SK-N-SH (cell line): ENCODE data around the gene CFAP65. TPM values are rescaled to one million over a fixed set of nuclear protein-coding genes. Genes with fewer than 3 reads are reported as not detected.
A peak's percentile ranks its signal among the peaks of the same experiment; 100 is the strongest.

ENCODE experiments used
- CTCF ChIA-PET: fragments of 300-600, 350-600 bp; formaldehyde crosslinking; extraction: SDS; loops from one replicate; lab custom pipeline; 2021; lab: Yijun Ruan, JAX
- POLR2A ChIA-PET: fragments of 350-600 bp; sonication (Branson Sonifier 250); formaldehyde crosslinking; extraction: SDS; loops from one replicate; lab custom pipeline; 2020; ENCODE audit warnings: antibody characterized with exemption, inconsistent platforms; lab: Yijun Ruan, JAX
- DNase-seq: peaks from one replicate; pipeline ENCODE4 v3.0.0; 2012
- H2AFZ ChIP-seq: fragments of 200-600 bp; sonication (generic); 2 replicates; pipeline ENCODE4 v1.8.1; 2016; ENCODE audit warnings: antibody characterized with exemption, mild to moderate bottlenecking, low read depth
- H3F3A ChIP-seq: fragments of 200-600 bp; sonication (generic); replicated peaks from 2 replicates; pipeline ENCODE3; 2016; ENCODE audit warnings: antibody characterized with exemption, mild to moderate bottlenecking; ENCODE audit not compliant: insufficient read depth
- H3K27ac ChIP-seq, 2 experiments: fragments of 200-500 bp in 1 of 2; fragments of 200-600 bp in 1 of 2; sonication (Bioruptor generic) in 1 of 2; sonication (generic), shearing (Covaris generic) in 1 of 2; 2 replicates each; pipeline versions ENCODE4 v1.5.1 to v1.6.1; 2014 to 2016; ENCODE audit warnings: low read depth in 2 of 2, inconsistent platforms in 1 of 2, low read length in 1 of 2, mild to moderate bottlenecking in 1 of 2, mixed read lengths in 1 of 2
- H3K27me3 ChIP-seq: fragments of 200-600 bp; sonication (generic), shearing (Covaris generic); 2 replicates; pipeline ENCODE4 v1.6.1; 2016; ENCODE audit warnings: mixed run types; ENCODE audit not compliant: insufficient read depth
- H3K36me3 ChIP-seq, 2 experiments: fragments of 200-500 bp in 1 of 2; fragments of 200-600 bp in 1 of 2; sonication (Bioruptor generic) in 1 of 2; sonication (generic) in 1 of 2; replicated peaks in 1 of 2; 2 replicates each; pipeline versions ENCODE3 to v1.5.1; 2014 to 2016; ENCODE audit warnings: low read length in 1 of 2, mild to moderate bottlenecking in 1 of 2; ENCODE audit not compliant: insufficient read depth in 2 of 2, control insufficient read depth in 1 of 2
- H3K4me1 ChIP-seq, 2 experiments: fragments of 200-500 bp in 1 of 2; fragments of 200-600 bp in 1 of 2; sonication (Bioruptor generic) in 1 of 2; sonication (generic), shearing (Covaris generic) in 1 of 2; 2 replicates each; pipeline versions ENCODE4 v1.5.1 to v1.6.1; 2014 to 2016; ENCODE audit warnings: low read depth in 1 of 2, low read length in 1 of 2, mixed run types in 1 of 2; ENCODE audit not compliant: insufficient read depth in 2 of 2, control insufficient read depth in 1 of 2
- H3K4me2 ChIP-seq: fragments of 200-600 bp; sonication (generic), shearing (Covaris generic); 2 replicates; pipeline ENCODE4 v1.6.1; 2017; ENCODE audit warnings: mixed run types
- H3K4me3 ChIP-seq, 2 experiments: fragments of 200-500 bp in 1 of 2; fragments of 200-600 bp in 1 of 2; sonication (Bioruptor generic) in 1 of 2; sonication (generic), shearing (Covaris generic) in 1 of 2; 2 replicates each; pipeline versions ENCODE4 v1.5.1 to v1.8.1; 2014 to 2016; ENCODE audit warnings: low read depth in 2 of 2, inconsistent platforms in 1 of 2, low read length in 1 of 2, mild to moderate bottlenecking in 1 of 2, mixed read lengths in 1 of 2, moderate library complexity in 1 of 2
- H3K79me2 ChIP-seq: fragments of 200-600 bp; sonication (generic); 2 replicates; pipeline ENCODE4 v1.8.1; 2017; ENCODE audit warnings: mild to moderate bottlenecking; ENCODE audit not compliant: insufficient read depth
- H3K9ac ChIP-seq: fragments of 200-600 bp; sonication (generic); 2 replicates; pipeline ENCODE4 v1.6.1; 2017; ENCODE audit warnings: mixed run types
- H3K9me2 ChIP-seq: fragments of 200-600 bp; sonication (generic); 2 replicates; pipeline ENCODE4 v1.6.1; 2017; ENCODE audit warnings: mixed run types
- H3K9me3 ChIP-seq: fragments of 200-600 bp; sonication (generic); 2 replicates; pipeline ENCODE4 v1.6.1; 2017; ENCODE audit warnings: mixed run types, mild to moderate bottlenecking, moderate library complexity
- H4K20me1 ChIP-seq: fragments of 200-600 bp; sonication (generic); 2 replicates; pipeline ENCODE4 v1.6.1; 2017; ENCODE audit warnings: mild to moderate bottlenecking, mixed run types; ENCODE audit not compliant: insufficient read depth
- ELF1 ChIP-seq: IDR thresholded peaks from 2 replicates; pipeline ENCODE4 v1.4.0; 2012
- EP300 ChIP-seq, 2 experiments: IDR thresholded peaks; 2 replicates each; pipeline versions ENCODE4 v1.4.0 to v1.6.1; 2012; ENCODE audit warnings: borderline replicate concordance in 1 of 2, low read depth in 1 of 2, low read length in 1 of 2
- FOSL2 ChIP-seq: IDR thresholded peaks from 2 replicates; pipeline ENCODE4 v1.4.0; 2012; ENCODE audit warnings: low read depth, mild to moderate bottlenecking, moderate library complexity, borderline replicate concordance
- FOXJ3 ChIP-seq: sonication (generic); formaldehyde crosslinking; IDR thresholded peaks from 2 replicates; pipeline ENCODE4 v1.5.1; 2020; ENCODE audit warnings: mild to moderate bottlenecking, missing genetic modification reagents
- GABPA ChIP-seq: IDR thresholded peaks from 2 replicates; pipeline ENCODE4 v1.4.0; 2012; ENCODE audit warnings: low read depth, mild to moderate bottlenecking
- IRF3 ChIP-seq: fragments of 150-350 bp; IDR thresholded peaks from 2 replicates; pipeline ENCODE4 v1.6.1; 2016; ENCODE audit warnings: mild to moderate bottlenecking, low read depth, low read length
- JUND ChIP-seq: IDR thresholded peaks from 2 replicates; pipeline ENCODE4 v1.4.0; 2012
- NRF1 ChIP-seq: IDR thresholded peaks from 2 replicates; pipeline ENCODE4 v1.6.1; 2012; ENCODE audit warnings: low read depth, mild to moderate bottlenecking, low read length
- RAD21 ChIP-seq: IDR thresholded peaks from 2 replicates; pipeline ENCODE4 v1.6.1; 2012; ENCODE audit warnings: mild to moderate bottlenecking, low read length
- RCOR1 ChIP-seq: fragments of 150-350 bp; IDR thresholded peaks from 2 replicates; pipeline ENCODE4 v1.6.1; 2017; ENCODE audit warnings: antibody characterized with exemption, low read length
- RFX5 ChIP-seq: IDR thresholded peaks from 2 replicates; pipeline ENCODE4 v1.6.1; 2012; ENCODE audit warnings: mild to moderate bottlenecking, improper control_type of control experiment, low read length
- RXRA ChIP-seq: IDR thresholded peaks from 2 replicates; pipeline ENCODE4 v1.4.0; 2012; ENCODE audit warnings: low read depth, mild to moderate bottlenecking, borderline replicate concordance
- SIN3A ChIP-seq: IDR thresholded peaks from 2 replicates; pipeline ENCODE4 v1.6.1; 2012; ENCODE audit warnings: low read depth, mild to moderate bottlenecking, low read length, moderate library complexity, borderline replicate concordance
- SMC3 ChIP-seq: IDR thresholded peaks from 2 replicates; pipeline ENCODE4 v1.6.1; 2012; ENCODE audit warnings: low read depth, low read length, improper control_type of control experiment
- TEAD4 ChIP-seq: IDR thresholded peaks from 2 replicates; pipeline ENCODE4 v1.4.0; 2012; ENCODE audit warnings: mild to moderate bottlenecking, borderline replicate concordance; ENCODE audit not compliant: insufficient read depth
- USF1 ChIP-seq: IDR thresholded peaks from 2 replicates; pipeline ENCODE4 v1.4.0; 2012; ENCODE audit warnings: low read depth, borderline replicate concordance
- WGBS: methylation state at CpG from one replicate; pipeline ENCODE4 v1.1.6; 2017; ENCODE audit warnings: low lambda C conversion rate; 5-methylcytosine and 5-hydroxymethylcytosine counted together
- polyA plus RNA-seq, 3 experiments: library from polyadenylated mRNA; depleted of rRNA; stranded (reverse); fragments of >200 nt; gene quantifications; 2 replicates each; pipeline ENCODE4 v1.2.3, GENCODE V29; 2012
- TF ChIP-seq, protein P1 (sequence below): fragments of 150-350 bp; IDR thresholded peaks from 2 replicates; pipeline ENCODE4 v1.6.1; 2017; ENCODE audit warnings: antibody characterized with exemption, low read length, low read depth, borderline replicate concordance
- TF ChIP-seq, protein P2 (sequence below): fragments of 200-600 bp; sonication (generic); IDR thresholded peaks from 2 replicates; pipeline ENCODE4 v1.6.1; 2017; ENCODE audit warnings: antibody characterized with exemption, mild to moderate bottlenecking, moderate library complexity

Gene CFAP65
- polyA plus RNA-seq, 1 of the 3 experiments (the other 2 are of a cell fraction), result 0.95 TPM

- no peaks in the 10 kb centered on the region for H4K20me1 ChIP-seq
- no peaks in the 10 kb centered on the region for H3K9me3 ChIP-seq
- H3K27ac ChIP-seq, result no peak overlapping the region; a peak in 1 of 4 replicates
- H3K9me2 ChIP-seq, result no peaks in the 10 kb centered on the region
- no peak overlapping the region for H2AFZ ChIP-seq
- no peaks in the 10 kb centered on the region for H3K36me3 ChIP-seq
- H3K27me3 ChIP-seq, result peaks cover 18% of the 10 kb centered on the region; the same call in 1 of the 2 replicates
- no peak overlapping the region for H3K4me2 ChIP-seq
- ChIA-PET CTCF (interaction anchor here (0.6 to 10.9 kb wide), 68 partner anchors 11 to 342 kb away, joined by 3 to 238 read pairs (median 6); partner anchors contain the start of genes ANKZF1, ATG9A, CFAP65 and FEV), POLR2A (interaction anchor here (1.0 to 1.7 kb wide), 3 partner anchors 32 to 89 kb away, joined by 3 to 5 read pairs (median 4); no protein-coding TSS in a partner anchor)
- 72% methylated on average over 5 of the region's 9 CpGs for WGBS
- DNase-seq, result peak; percentile 93
- TF ChIP-seq SIN3A, result no peak
- TF ChIP-seq, protein P1, sequence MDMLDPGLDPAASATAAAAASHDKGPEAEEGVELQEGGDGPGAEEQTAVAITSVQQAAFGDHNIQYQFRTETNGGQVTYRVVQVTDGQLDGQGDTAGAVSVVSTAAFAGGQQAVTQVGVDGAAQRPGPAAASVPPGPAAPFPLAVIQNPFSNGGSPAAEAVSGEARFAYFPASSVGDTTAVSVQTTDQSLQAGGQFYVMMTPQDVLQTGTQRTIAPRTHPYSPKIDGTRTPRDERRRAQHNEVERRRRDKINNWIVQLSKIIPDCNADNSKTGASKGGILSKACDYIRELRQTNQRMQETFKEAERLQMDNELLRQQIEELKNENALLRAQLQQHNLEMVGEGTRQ, result no peak
- TF ChIP-seq, protein P2, sequence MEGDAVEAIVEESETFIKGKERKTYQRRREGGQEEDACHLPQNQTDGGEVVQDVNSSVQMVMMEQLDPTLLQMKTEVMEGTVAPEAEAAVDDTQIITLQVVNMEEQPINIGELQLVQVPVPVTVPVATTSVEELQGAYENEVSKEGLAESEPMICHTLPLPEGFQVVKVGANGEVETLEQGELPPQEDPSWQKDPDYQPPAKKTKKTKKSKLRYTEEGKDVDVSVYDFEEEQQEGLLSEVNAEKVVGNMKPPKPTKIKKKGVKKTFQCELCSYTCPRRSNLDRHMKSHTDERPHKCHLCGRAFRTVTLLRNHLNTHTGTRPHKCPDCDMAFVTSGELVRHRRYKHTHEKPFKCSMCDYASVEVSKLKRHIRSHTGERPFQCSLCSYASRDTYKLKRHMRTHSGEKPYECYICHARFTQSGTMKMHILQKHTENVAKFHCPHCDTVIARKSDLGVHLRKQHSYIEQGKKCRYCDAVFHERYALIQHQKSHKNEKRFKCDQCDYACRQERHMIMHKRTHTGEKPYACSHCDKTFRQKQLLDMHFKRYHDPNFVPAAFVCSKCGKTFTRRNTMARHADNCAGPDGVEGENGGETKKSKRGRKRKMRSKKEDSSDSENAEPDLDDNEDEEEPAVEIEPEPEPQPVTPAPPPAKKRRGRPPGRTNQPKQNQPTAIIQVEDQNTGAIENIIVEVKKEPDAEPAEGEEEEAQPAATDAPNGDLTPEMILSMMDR, result peak; percentile 84
- TF ChIP-seq SMC3, result peak; percentile 93
- 0 out of 2 replicates have a peak, but pooled peaks have one; percentile 21 for TF ChIP-seq RCOR1
- no peak for TF ChIP-seq USF1
- peak; percentile 91 for TF ChIP-seq RAD21
- no peaks in the 10 kb centered on the region for H3F3A ChIP-seq
- H3K79me2 ChIP-seq, result no peaks in the 10 kb centered on the region
- peak overlapping the region in 1 of 2 experiments; percentile 49; a peak in 1 of 4 replicates for H3K4me3 ChIP-seq
- no peak overlapping the region for H3K9ac ChIP-seq
- H3K4me1 ChIP-seq, result peaks cover 0 to 5% of the 10 kb centered on the region in 2 experiments; a peak in 1 of 4 replicates
Observed at GRCh38 chr2:219029829-219030165, 11.5 kb downstream of the CFAP65 start.

DNA sequence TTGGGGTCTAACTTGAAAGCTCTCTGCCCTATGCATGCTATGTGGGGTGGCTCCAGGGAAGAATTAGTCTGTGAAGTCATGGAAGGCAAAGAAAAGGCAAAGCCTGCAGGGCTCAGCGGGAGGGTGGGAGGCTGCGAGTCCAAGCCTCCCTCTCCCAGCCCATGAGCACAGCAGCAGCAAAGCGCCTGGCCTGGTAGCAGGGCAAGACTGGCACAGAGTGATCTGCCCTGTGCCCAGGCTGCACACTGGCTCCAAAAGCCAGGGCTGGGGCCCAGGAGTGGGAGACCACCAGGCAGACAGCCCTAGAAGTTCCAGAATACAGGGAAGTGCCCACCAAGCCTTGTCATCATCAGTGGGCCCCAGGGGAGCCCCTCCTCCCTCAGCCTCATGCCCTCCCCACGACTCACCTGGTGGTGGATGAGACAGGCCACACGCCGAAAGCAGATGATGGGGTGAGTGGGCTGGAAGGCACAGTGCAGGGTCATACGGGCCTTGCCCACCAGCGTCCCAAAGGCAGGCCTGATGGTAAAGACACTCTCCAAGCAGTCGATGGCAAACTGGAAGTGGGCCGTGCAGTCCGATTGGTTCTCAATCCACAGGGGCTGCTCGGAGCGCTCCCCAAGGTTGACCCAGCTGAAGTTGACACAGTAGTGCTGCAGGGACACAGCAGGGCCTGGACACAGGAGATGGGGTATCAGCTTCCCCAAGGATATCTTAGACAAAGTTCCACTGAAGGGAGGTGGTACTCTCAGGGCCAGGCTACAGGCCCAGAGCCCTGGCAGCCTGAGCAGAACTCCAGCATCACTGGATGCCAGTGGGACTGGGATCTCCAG is 12.1 kb downstream of the CFAP65 start:
- ChIA-PET POLR2A (interaction anchor here (1.0 to 1.7 kb wide), 3 partner anchors 31 to 90 kb away, joined by 3 to 5 read pairs (median 4); no protein-coding TSS in a partner anchor), CTCF (interaction anchor here (0.6 to 10.9 kb wide), 66 partner anchors 10 to 343 kb away, joined by 3 to 238 read pairs (median 6); partner anchors contain the start of genes CFAP65, FEV, IHH and NHEJ1)
- Histone ChIP-seq H3F3A (no peaks in the 10 kb centered on the region), H3K27me3 (peaks cover 18% of the 10 kb centered on the region; the same call in 1 of the 2 replicates), H3K9me2 (no peaks in the 10 kb centered on the region), H3K9me3 (no peaks in the 10 kb centered on the region), H2AFZ (no peak overlapping the region), H3K79me2 (no peaks in the 10 kb centered on the region), H3K4me2 (no peak overlapping the region), H3K4me3 (peak overlapping the region in 1 of 2 experiments; percentile 49; a peak in 1 of 4 replicates), H3K36me3 (no peaks in the 10 kb centered on the region), H4K20me1 (no peaks in the 10 kb centered on the region), H3K27ac (no peak overlapping the region), H3K4me1 (peaks cover 0 to 5% of the 10 kb centered on the region in 2 experiments; a peak in 1 of 4 replicates), H3K9ac (no peak overlapping the region)
- WGBS, result 95% methylated on average over 4 of the region's 13 CpGs
- DNase-seq, result no peak
- TF ChIP-seq TEAD4, result no peak
- no peak for TF ChIP-seq EP300 (IDR thresholded peaks at IDR 0.05; ENCODE audit: borderline replicate concordance in 1 of 2, low read depth in 1 of 2, low read length in 1 of 2)
- TF ChIP-seq IRF3, result no peak
- no peak for TF ChIP-seq ELF1
- TF ChIP-seq USF1, result no peak
- no peak for TF ChIP-seq GABPA
- TF ChIP-seq FOSL2, result no peak
- TF ChIP-seq JUND, result no peak
- no peak for TF ChIP-seq RXRA
- no peak for TF ChIP-seq RFX5
- TF ChIP-seq FOXJ3 (CRISPR knock-in tag), result no peak
- TF ChIP-seq NRF1, result no peak
